Keratinocyte (primary cell): ENCODE data around the gene DVL1.

Source experiments
- CTCF ChIP-seq, 3 experiments: IDR thresholded peaks in 1 of 3; conservative IDR thresholded peaks in 1 of 3; optimal IDR thresholded peaks in 1 of 3; 2 replicates in 2 of 3; 3 replicates in 1 of 3; pipeline versions ENCODE3 to v1.5.1; 2011; ENCODE audit warnings: low read length in 3 of 3, mild to moderate bottlenecking in 3 of 3, moderate library complexity in 2 of 3, control low read depth in 1 of 3, inconsistent platforms in 1 of 3; ENCODE audit not compliant: insufficient read depth in 2 of 3; ENCODE audit errors: extremely low read depth in 1 of 3
- EZH2 ChIP-seq: IDR thresholded peaks from one replicate; pipeline ENCODE4 v1.6.1; 2012; ENCODE audit warnings: inconsistent platforms, mild to moderate bottlenecking, low read length, moderate library complexity

- TF ChIP-seq CTCF (optimal IDR thresholded peaks at IDR 0.05 in 1 of 3, IDR thresholded peaks at IDR 0.05 in 1 of 3, conservative IDR thresholded peaks at IDR 0.05 in 1 of 3; ENCODE audit: extremely low read depth in 1 of 3, insufficient read depth in 2 of 3, low read length in 3 of 3) (no peak), EZH2 (no peak)
Measured at GRCh38 chr1:1320666-1321448, 28.4 kb downstream of the DVL1 start.
